BE2C (cell line): ENCODE results near the gene MAN1A1.

Experiments used
- DNase-seq: peaks from one replicate; pipeline ENCODE4 v3.0.0-alpha.2; 2020
- H3K27me3 ChIP-seq: fragments of 250-450 bp; sonication (Bioruptor Pico); 2 replicates; pipeline ENCODE4 v1.5.1; 2020; ENCODE audit warnings: mild to moderate bottlenecking
- H3K36me3 ChIP-seq: fragments of 250-450 bp; sonication (Bioruptor Pico); 2 replicates; pipeline ENCODE4 v1.5.1; 2020; ENCODE audit warnings: mild to moderate bottlenecking
- H3K4me1 ChIP-seq: fragments of 250-450 bp; sonication (Bioruptor Pico); 2 replicates; pipeline ENCODE4 v1.5.1; 2020
- H3K4me3 ChIP-seq: 2 replicates; pipeline ENCODE4 v1.5.1; 2011; ENCODE audit warnings: low read depth, low read length
- H3K9me3 ChIP-seq: fragments of 250-450 bp; sonication (Bioruptor Pico); 2 replicates; pipeline ENCODE4 v1.5.1; 2020
- CTCF ChIP-seq: IDR thresholded peaks from 2 replicates; pipeline ENCODE4 v1.5.1; 2012; ENCODE audit warnings: mild to moderate bottlenecking, low read depth, low read length

MAN1A1 gene

DNA sequence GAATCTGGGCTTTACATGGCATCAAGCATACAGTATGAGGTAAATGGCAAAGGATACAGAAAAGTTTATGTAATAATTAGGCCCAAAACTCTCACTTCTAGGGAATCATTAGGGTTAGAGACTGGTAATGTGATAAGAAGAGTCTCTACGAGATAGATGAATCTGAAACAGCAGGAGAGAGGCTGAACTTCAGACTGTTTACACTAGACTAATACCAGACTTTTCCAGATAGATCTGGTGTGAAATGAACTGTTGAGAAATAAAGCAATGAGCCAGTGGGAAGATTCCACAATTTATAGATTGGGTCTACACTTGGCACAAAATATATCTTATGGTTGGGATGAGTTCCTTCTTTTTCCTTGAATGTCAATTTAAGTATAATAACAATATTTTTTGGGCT is 134.3 kb downstream of the MAN1A1 start:
- no peak for TF ChIP-seq CTCF
- DNase-seq, result no peak
- Histone ChIP-seq H3K27me3 (no peaks in the 10 kb centered on the region; the same call in 1 of the 2 replicates), H3K9me3 (no peaks in the 10 kb centered on the region), H3K36me3 (no peaks in the 10 kb centered on the region), H3K4me3 (no peak overlapping the region), H3K4me1 (peaks cover 44% of the 10 kb centered on the region)

DNA sequence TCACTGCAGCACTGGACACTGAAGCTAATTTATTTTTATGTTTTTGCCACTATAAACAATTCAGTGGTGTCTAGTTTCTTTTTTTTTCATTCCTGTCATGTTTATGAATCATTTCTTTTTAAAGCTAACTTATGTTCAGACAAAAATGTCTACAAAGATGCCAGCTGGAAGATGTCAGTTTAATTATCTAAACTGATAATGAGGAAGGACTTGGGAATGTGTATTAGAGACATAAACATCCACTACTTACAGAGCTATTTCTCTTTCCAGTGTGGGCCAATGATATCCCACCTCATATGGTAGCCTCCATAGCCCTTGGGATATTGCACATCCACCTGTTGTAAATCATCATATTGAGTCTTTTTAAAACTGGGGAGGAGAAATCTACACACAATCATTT is 139.0 kb downstream of the MAN1A1 start:
- Histone ChIP-seq H3K27me3 (no peaks in the 10 kb centered on the region), H3K4me1 (peaks cover 26% of the 10 kb centered on the region), H3K36me3 (peaks cover 9% of the 10 kb centered on the region; the same call in 1 of the 2 replicates), H3K9me3 (no peaks in the 10 kb centered on the region), H3K4me3 (no peak overlapping the region)
- no peak for DNase-seq
- no peak for TF ChIP-seq CTCF

- Histone ChIP-seq H3K36me3 (peaks cover 11% of the 10 kb centered on the region; the same call in 1 of the 2 replicates), H3K9me3 (no peaks in the 10 kb centered on the region), H3K27me3 (no peaks in the 10 kb centered on the region), H3K4me3 (no peak overlapping the region), H3K4me1 (peaks cover 20% of the 10 kb centered on the region)
- no peak for DNase-seq
- TF ChIP-seq CTCF, result no peak
Observed at GRCh38 chr6:119209452-119210205, 139.9 kb downstream of the MAN1A1 start.

DNA sequence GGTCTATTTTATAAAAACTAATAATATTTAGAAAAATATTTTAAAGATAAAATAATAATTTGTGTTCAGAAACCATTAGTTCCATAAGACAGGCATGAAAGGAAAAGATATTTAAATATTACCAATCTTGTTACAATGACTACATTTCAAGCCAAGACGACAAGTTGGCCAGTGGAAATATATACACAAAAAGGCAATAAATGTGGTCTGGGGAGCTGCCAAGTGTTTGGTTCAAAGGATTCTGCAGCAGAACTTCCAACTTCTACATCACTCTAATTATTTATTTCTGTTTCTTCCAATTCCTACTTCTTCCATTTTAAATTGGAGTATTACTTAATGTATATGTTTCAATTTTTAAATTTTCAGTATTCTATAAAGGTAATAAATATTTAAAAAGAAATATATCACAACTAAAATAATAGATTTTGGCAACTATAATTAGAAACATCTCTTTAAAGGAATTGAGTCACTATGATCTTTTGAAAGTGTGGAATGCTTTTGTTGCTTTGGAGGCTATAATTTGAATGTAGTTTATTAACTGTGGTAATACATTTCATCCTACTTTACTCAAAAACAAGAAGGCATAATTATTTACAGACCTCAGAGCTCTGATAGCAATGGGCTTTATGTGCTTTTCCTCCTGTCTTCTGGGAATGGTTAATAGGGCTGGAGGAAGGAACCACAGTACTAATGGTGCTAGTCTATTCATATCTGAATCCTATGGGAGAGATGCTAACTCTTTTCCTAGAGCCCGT is 141.4 kb downstream of the MAN1A1 start:
- H3K36me3 ChIP-seq, result peaks cover 23% of the 10 kb centered on the region
- no peak for DNase-seq
- no peaks in the 10 kb centered on the region for H3K9me3 ChIP-seq

GRCh38 chr6:119207327-119207726 is 142.2 kb downstream of the MAN1A1 start:
- TF ChIP-seq CTCF, result no peak
- Histone ChIP-seq H3K4me1 (peaks cover 17% of the 10 kb centered on the region), H3K9me3 (no peaks in the 10 kb centered on the region), H3K27me3 (no peaks in the 10 kb centered on the region), H3K36me3 (peaks cover 31% of the 10 kb centered on the region), H3K4me3 (no peak overlapping the region)
- DNase-seq, result no peak

More for the DNA sequence above, 141.4 kb downstream of the MAN1A1 start:
- H3K27me3 ChIP-seq, result no peaks in the 10 kb centered on the region
- H3K4me3 ChIP-seq, result no peak overlapping the region
- no peak for TF ChIP-seq CTCF
- peaks cover 15% of the 10 kb centered on the region for H3K4me1 ChIP-seq
